Measurements from ENCODE around the gene CYP2A13. TPM values are rescaled to one million over a fixed set of nuclear protein-coding genes. Genes with fewer than 3 reads are reported as not detected.
"Not testable (repeated sequence)": the region's sequence is repeated elsewhere in the genome, so short reads cannot be mapped to it uniquely, and the experiment has no call there.

The CYP2A13 gene
- total RNA-seq, 1 donor from 2014 or later = not detected

- H3K27ac ChIP-seq = no peak overlapping the region
- intact Hi-C loops (cut with DNase I) = no loop called here
- no peaks in the 10 kb centered on the region for H3K4me1 ChIP-seq
- DNase-seq (ENCODE audit: extremely low spot score in 2 of 2) = no peak
- H3K9me3 ChIP-seq = no peaks in the 10 kb centered on the region
- no peaks in the 10 kb centered on the region for H3K27me3 ChIP-seq
- H3K36me3 ChIP-seq = no peaks in the 10 kb centered on the region
- H3K4me3 ChIP-seq = no peak overlapping the region
- TF ChIP-seq POLR2AphosphoS5 (IDR thresholded peaks at IDR 0.05; ENCODE audit: insufficient read depth in 1 of 2, low read depth in 1 of 2) (no peak), POLR2A (IDR thresholded peaks at IDR 0.05) (no peak), CTCF (IDR thresholded peaks at IDR 0.05) (no peak)
Measured at GRCh38 chr19:41096353-41096752, 8.1 kb downstream of the CYP2A13 start.

GRCh38 chr19:41097302-41097701 is 9.1 kb downstream of the CYP2A13 start:
- H3K9me3 ChIP-seq = no peaks in the 10 kb centered on the region
- DNase-seq (ENCODE audit: extremely low spot score in 2 of 2) = no peak
- H3K27ac ChIP-seq = no peak overlapping the region
- TF ChIP-seq POLR2A (IDR thresholded peaks at IDR 0.05) = no peak
- no peak for TF ChIP-seq POLR2AphosphoS5 (IDR thresholded peaks at IDR 0.05; ENCODE audit: insufficient read depth in 1 of 2, low read depth in 1 of 2)
- TF ChIP-seq CTCF (IDR thresholded peaks at IDR 0.05) = no peak
- no peaks in the 10 kb centered on the region for H3K36me3 ChIP-seq
- no peaks in the 10 kb centered on the region for H3K4me1 ChIP-seq
- intact Hi-C loops (cut with DNase I) = no loop called here
- H3K27me3 ChIP-seq = no peaks in the 10 kb centered on the region
- H3K4me3 ChIP-seq = no peak overlapping the region

GRCh38 chr19:41098762-41099161 is 10.5 kb downstream of the CYP2A13 start:
- Histone ChIP-seq H3K4me3 (no peak overlapping the region), H3K4me1 (no peaks in the 10 kb centered on the region), H3K9me3 (no peaks in the 10 kb centered on the region), H3K27ac (no peak overlapping the region), H3K27me3 (no peaks in the 10 kb centered on the region), H3K36me3 (no peaks in the 10 kb centered on the region)
- DNase-seq (ENCODE audit: extremely low spot score in 2 of 2) = no peak
- intact Hi-C loops (cut with DNase I) = no loop called here
- no peak for TF ChIP-seq CTCF (IDR thresholded peaks at IDR 0.05)
- no peak for TF ChIP-seq POLR2AphosphoS5 (IDR thresholded peaks at IDR 0.05; ENCODE audit: insufficient read depth in 1 of 2, low read depth in 1 of 2)
- no peak for TF ChIP-seq POLR2A (IDR thresholded peaks at IDR 0.05)

GRCh38 chr19:41102210-41102609 is 14.0 kb downstream of the CYP2A13 start:
- H3K4me3 ChIP-seq; H3K4me1 ChIP-seq; H3K27ac ChIP-seq; H3K27me3 ChIP-seq; DNase-seq (ENCODE audit: extremely low spot score in 2 of 2); intact Hi-C loops (cut with DNase I); H3K9me3 ChIP-seq; H3K36me3 ChIP-seq: not testable (repeated sequence)

- no peaks in the 10 kb centered on the region for H3K27me3 ChIP-seq
- DNase-seq (ENCODE audit: extremely low spot score in 2 of 2) = no peak
- TF ChIP-seq POLR2A (IDR thresholded peaks at IDR 0.05) (no peak), CTCF (IDR thresholded peaks at IDR 0.05) (no peak), POLR2AphosphoS5 (IDR thresholded peaks at IDR 0.05; ENCODE audit: insufficient read depth in 1 of 2, low read depth in 1 of 2) (no peak)
- intact Hi-C loops (cut with DNase I) = no loop called here
- no peak overlapping the region for H3K27ac ChIP-seq
- no peaks in the 10 kb centered on the region for H3K4me1 ChIP-seq
- H3K4me3 ChIP-seq = no peak overlapping the region
- H3K36me3 ChIP-seq = no peaks in the 10 kb centered on the region
- H3K9me3 ChIP-seq = no peaks in the 10 kb centered on the region
Measured at GRCh38 chr19:41106177-41106576, 17.9 kb downstream of the CYP2A13 start.

GRCh38 chr19:41111296-41111695 is 23.0 kb downstream of the CYP2A13 start:
- Histone ChIP-seq H3K27me3 (no peaks in the 10 kb centered on the region), H3K4me3 (no peak overlapping the region), H3K4me1 (no peaks in the 10 kb centered on the region), H3K9me3 (no peaks in the 10 kb centered on the region), H3K36me3 (no peaks in the 10 kb centered on the region), H3K27ac (no peak overlapping the region)
- TF ChIP-seq POLR2A (IDR thresholded peaks at IDR 0.05) = no peak
- TF ChIP-seq CTCF (IDR thresholded peaks at IDR 0.05) = no peak
- TF ChIP-seq POLR2AphosphoS5 (IDR thresholded peaks at IDR 0.05; ENCODE audit: insufficient read depth in 1 of 2, low read depth in 1 of 2) = no peak
- no peak for DNase-seq (ENCODE audit: extremely low spot score in 2 of 2)
- intact Hi-C loops (cut with DNase I) = no loop called here

Measured in vagina (tissue), 2 donors.